ENCODE results near the gene PTPN11. TPM values are rescaled to one million over a fixed set of nuclear protein-coding genes. Genes with fewer than 3 reads are reported as not detected.
"Not testable (repeated sequence)": the region's sequence is repeated elsewhere in the genome, so short reads cannot be mapped to it uniquely, and the experiment has no call there.

The PTPN11 gene
- total and polyA plus RNA-seq, 2 donors (not counting 3 experiments of a cell fraction or from before 2014, with no cell fraction given) = 36.5 to 107 TPM

DNA sequence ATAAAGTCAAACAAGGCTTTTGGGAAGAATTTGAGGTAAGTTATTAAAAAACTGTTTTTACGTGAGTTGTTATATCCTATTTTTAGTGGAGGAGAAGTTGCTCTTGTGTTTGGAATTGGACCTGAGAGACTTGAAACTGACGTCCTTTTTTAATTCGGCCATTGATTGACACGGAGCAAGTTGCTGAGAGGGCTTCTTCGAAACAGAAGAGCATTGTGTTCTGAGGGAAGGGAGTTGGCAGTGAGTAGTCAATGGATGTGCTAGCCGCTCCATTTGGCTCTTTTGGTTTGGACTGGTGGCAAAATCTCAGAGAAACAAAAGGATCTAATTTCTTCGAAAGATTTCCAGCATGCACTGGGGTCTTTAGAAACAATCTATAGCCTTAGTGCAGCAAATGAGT is 37.3 kb downstream of the PTPN11 start:
- H2AFZ ChIP-seq (ENCODE audit: low read depth, low read length) = no peak overlapping the region
- dilution Hi-C loops (cut with MboI; ENCODE audit: extremely low pct_ligation_motif_present, low sequenced_read_pairs) = no loop called here
- H3K36me3 ChIP-seq (ENCODE audit: control insufficient read depth in 2 of 2, extremely low read depth in 1 of 2, insufficient read depth in 2 of 2, low read length in 2 of 2) = peaks cover 4 to 13% of the 10 kb centered on the region in 2 experiments
- POLR2A ChIA-PET = no interaction called here
- no peaks in the 10 kb centered on the region for H3K27me3 ChIP-seq (ENCODE audit: control insufficient read depth in 2 of 2, insufficient read depth in 2 of 2, low read length in 2 of 2)
- H3K27ac ChIP-seq (ENCODE audit: insufficient read depth, low read depth, low read length) = no peak overlapping the region
- H3K79me2 ChIP-seq (ENCODE audit: control insufficient read depth, insufficient read depth, low read length) = no peaks in the 10 kb centered on the region
- H3K9me3 ChIP-seq (replicated peaks; ENCODE audit: control insufficient read depth, insufficient read depth, low read length) = no peaks in the 10 kb centered on the region
- H3K4me3 ChIP-seq (replicated peaks in 1 of 3; ENCODE audit: insufficient read depth in 1 of 3, low read depth in 1 of 3, low read length in 3 of 3) = no peak overlapping the region
- H3K9ac ChIP-seq (replicated peaks; ENCODE audit: extremely low read depth, insufficient read depth, low read length) = no peak overlapping the region
- intact Hi-C loops (cut with micrococcal nuclease) = no loop called here
- FAIRE-seq = no peak
- no peaks in the 10 kb centered on the region for H3K9me1 ChIP-seq (replicated peaks; ENCODE audit: control insufficient read depth, extremely low read depth, insufficient read depth, low read length)
- no peak for DNase-seq (ENCODE audit: low read depth, low spot score)
- CTCF ChIA-PET = no interaction called here
- H4K20me1 ChIP-seq (replicated peaks; ENCODE audit: control insufficient read depth, extremely low read depth, insufficient read depth, low read length) = no peaks in the 10 kb centered on the region
- H3K4me2 ChIP-seq (ENCODE audit: insufficient read depth, low read length) = no peak overlapping the region
- BruUV-seq (replicated peaks) = no TSS peak
- peaks cover 3% of the 10 kb centered on the region for H3K4me1 ChIP-seq (ENCODE audit: control insufficient read depth, extremely low read depth, insufficient read depth, low read length)
- TF ChIP-seq POLR2A (IDR thresholded peaks at IDR 0.05; ENCODE audit: low read depth, low read length) (no peak), EZH2 (IDR thresholded peaks at IDR 0.05; ENCODE audit: borderline replicate concordance, low read depth, low read length, severe bottlenecking) (no peak), FOS (IDR thresholded peaks at IDR 0.05; ENCODE audit: borderline replicate concordance, insufficient read depth, low read length) (no peak)

GRCh38 chr12:112457142-112457541 is 38.4 kb downstream of the PTPN11 start:
- H4K20me1 ChIP-seq (replicated peaks; ENCODE audit: control insufficient read depth, extremely low read depth, insufficient read depth, low read length); H3K9ac ChIP-seq (replicated peaks; ENCODE audit: extremely low read depth, insufficient read depth, low read length); intact Hi-C loops (cut with micrococcal nuclease); H3K4me2 ChIP-seq (ENCODE audit: insufficient read depth, low read length); H2AFZ ChIP-seq (ENCODE audit: low read depth, low read length); H3K4me1 ChIP-seq (ENCODE audit: control insufficient read depth, extremely low read depth, insufficient read depth, low read length); H3K9me3 ChIP-seq (replicated peaks; ENCODE audit: control insufficient read depth, insufficient read depth, low read length); dilution Hi-C loops (cut with MboI; ENCODE audit: extremely low pct_ligation_motif_present, low sequenced_read_pairs); H3K79me2 ChIP-seq (ENCODE audit: control insufficient read depth, insufficient read depth, low read length); BruUV-seq (replicated peaks); FAIRE-seq; POLR2A ChIA-PET; DNase-seq (ENCODE audit: low read depth, low spot score); CTCF ChIA-PET; H3K9me1 ChIP-seq (replicated peaks; ENCODE audit: control insufficient read depth, extremely low read depth, insufficient read depth, low read length); H3K27me3 ChIP-seq (ENCODE audit: control insufficient read depth in 2 of 2, insufficient read depth in 2 of 2, low read length in 2 of 2); H3K4me3 ChIP-seq (replicated peaks in 1 of 3; ENCODE audit: insufficient read depth in 1 of 3, low read depth in 1 of 3, low read length in 3 of 3); H3K27ac ChIP-seq (ENCODE audit: insufficient read depth, low read depth, low read length): not testable (repeated sequence)
- H3K36me3 ChIP-seq (ENCODE audit: control insufficient read depth in 2 of 2, extremely low read depth in 1 of 2, insufficient read depth in 2 of 2, low read length in 2 of 2) = peaks cover 0 to 13% of the 10 kb centered on the region in 2 experiments
